AG09319 (cell line): ENCODE results near the gene GTF3C2.

ENCODE experiments used
- DNase-seq: peaks from one replicate; pipeline ENCODE4 v3.0.0-alpha.2; 2010; ENCODE audit warnings: low read depth; ENCODE audit errors: extremely low read depth
- TF ChIP-seq, protein P1 (sequence below): IDR thresholded peaks from 2 replicates; pipeline ENCODE4 v1.5.1; 2011; ENCODE audit warnings: low read depth, mild to moderate bottlenecking, inconsistent platforms, low read length, moderate library complexity

Gene GTF3C2

GRCh38 chr2:27377618-27378095 lies 21.1 kb upstream of the GTF3C2 start:
- TF ChIP-seq, protein P1, sequence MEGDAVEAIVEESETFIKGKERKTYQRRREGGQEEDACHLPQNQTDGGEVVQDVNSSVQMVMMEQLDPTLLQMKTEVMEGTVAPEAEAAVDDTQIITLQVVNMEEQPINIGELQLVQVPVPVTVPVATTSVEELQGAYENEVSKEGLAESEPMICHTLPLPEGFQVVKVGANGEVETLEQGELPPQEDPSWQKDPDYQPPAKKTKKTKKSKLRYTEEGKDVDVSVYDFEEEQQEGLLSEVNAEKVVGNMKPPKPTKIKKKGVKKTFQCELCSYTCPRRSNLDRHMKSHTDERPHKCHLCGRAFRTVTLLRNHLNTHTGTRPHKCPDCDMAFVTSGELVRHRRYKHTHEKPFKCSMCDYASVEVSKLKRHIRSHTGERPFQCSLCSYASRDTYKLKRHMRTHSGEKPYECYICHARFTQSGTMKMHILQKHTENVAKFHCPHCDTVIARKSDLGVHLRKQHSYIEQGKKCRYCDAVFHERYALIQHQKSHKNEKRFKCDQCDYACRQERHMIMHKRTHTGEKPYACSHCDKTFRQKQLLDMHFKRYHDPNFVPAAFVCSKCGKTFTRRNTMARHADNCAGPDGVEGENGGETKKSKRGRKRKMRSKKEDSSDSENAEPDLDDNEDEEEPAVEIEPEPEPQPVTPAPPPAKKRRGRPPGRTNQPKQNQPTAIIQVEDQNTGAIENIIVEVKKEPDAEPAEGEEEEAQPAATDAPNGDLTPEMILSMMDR = no peak
- DNase-seq = no peak

- DNase-seq = no peak
- TF ChIP-seq, protein P1 = no peak
Observed at GRCh38 chr2:27376866-27377617, 20.5 kb upstream of the GTF3C2 start.

- no peak for DNase-seq
- TF ChIP-seq, protein P1 = no peak
Observed at GRCh38 chr2:27376151-27376865, 19.7 kb upstream of the GTF3C2 start.

DNA sequence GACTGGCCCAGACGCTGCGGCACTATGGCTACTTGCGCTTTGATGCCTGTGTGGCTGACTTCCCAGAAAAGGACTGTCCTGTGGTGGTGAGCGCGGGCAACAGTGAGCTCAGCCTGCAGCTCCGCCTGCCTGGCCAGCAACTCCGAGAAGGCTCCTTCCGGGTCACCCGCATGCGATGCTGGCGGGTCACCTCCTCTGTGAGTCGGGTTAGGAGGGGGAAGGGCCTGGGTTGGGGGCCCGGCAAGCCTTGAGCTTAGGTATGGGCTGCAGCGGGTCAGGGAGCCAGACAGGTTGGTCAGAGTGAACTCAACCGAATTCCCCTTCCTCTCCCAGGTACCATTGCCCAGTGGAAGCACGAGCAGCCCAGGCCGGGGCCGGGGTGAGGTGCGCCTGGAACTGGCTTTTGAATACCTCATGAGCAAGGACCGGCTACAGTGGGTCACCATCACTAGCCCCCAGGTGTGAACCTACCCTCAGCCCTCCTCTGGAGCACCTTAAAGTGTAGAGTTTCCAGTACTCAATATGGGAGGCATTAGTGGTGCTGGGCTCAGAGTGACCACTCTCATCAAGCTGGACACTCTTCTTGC lies 19.0 kb upstream of the GTF3C2 start:
- TF ChIP-seq, protein P1 = no peak
- no peak for DNase-seq

DNA sequence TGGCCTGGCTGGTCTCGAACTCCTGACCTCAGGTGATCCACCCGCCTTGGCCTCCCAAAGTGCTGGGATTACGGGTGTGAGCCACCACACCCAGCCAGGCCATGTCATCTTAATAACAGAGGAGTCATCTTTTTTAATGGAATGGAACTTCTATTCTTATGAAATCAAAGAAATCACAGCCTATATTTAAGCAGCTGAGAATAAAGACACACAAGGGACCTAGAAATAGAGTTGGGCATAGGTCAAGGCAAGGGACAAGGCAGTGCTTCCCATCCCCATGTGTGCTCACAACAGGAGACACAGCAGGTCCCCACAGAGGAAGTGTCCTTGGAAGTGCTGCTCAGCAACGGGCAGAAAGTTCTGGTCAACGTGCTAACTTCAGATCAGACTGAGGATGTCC lies 17.0 kb upstream of the GTF3C2 start:
- no peak for DNase-seq
- TF ChIP-seq, protein P1 = no peak

DNA sequence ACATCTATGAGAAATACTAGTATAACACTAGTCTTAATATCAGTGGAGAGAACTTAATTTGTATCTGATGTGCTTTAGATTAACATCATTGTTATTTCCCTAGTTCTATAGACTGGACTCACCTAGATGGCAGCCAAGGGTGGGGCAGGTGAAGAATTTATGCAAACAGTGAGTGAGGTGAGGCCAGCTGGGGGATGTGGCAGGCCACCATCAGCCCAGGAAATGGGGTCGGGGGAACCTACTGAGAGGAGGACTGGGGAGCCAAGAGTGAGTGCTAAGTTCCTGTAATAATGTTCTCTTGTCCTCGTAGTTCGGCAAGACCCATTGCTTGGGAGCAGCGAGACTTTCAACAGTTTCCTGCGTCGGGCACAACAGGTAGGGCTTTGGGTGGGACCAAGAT lies 16.4 kb upstream of the GTF3C2 start:
- TF ChIP-seq, protein P1 = no peak
- DNase-seq = no peak
